ENCODE results near the gene SLCO3A1.

Gene SLCO3A1

GRCh38 chr15:91973481-91973880, 120.0 kb downstream of the SLCO3A1 start:
- no peak for DNase-seq

GRCh38 chr15:91974321-91974720, 120.8 kb downstream of the SLCO3A1 start:
- DNase-seq, result no peak

GRCh38 chr15:91975241-91975978, 121.9 kb downstream of the SLCO3A1 start:
- no peak for DNase-seq

- no peak for DNase-seq
Observed at GRCh38 chr15:91976966-91977365, 123.5 kb downstream of the SLCO3A1 start.

GRCh38 chr15:91980502-91981267, 127.2 kb downstream of the SLCO3A1 start:
- no peak for DNase-seq

- DNase-seq, result no peak
Observed at GRCh38 chr15:91981821-91982800, 128.6 kb downstream of the SLCO3A1 start.

- DNase-seq, result no peak
Observed at GRCh38 chr15:91983729-91984340, 130.3 kb downstream of the SLCO3A1 start.

- no peak for DNase-seq
Observed at GRCh38 chr15:91985297-91985696, 131.8 kb downstream of the SLCO3A1 start.

- DNase-seq, result no peak
Observed at GRCh38 chr15:91988071-91988470, 134.6 kb downstream of the SLCO3A1 start.

GRCh38 chr15:91988655-91989054, 135.1 kb downstream of the SLCO3A1 start:
- DNase-seq, result no peak

- no peak for DNase-seq
Observed at GRCh38 chr15:91989821-91990220, 136.3 kb downstream of the SLCO3A1 start.

GRCh38 chr15:91992945-91993344, 139.4 kb downstream of the SLCO3A1 start:
- no peak for DNase-seq

- no peak for DNase-seq
Observed at GRCh38 chr15:91995146-91995545, 141.6 kb downstream of the SLCO3A1 start.

GRCh38 chr15:91997163-91997562, 143.7 kb downstream of the SLCO3A1 start:
- no peak for DNase-seq

- no peak for DNase-seq
Observed at GRCh38 chr15:92000709-92001108, 147.2 kb downstream of the SLCO3A1 start.

GRCh38 chr15:92001307-92001706, 147.8 kb downstream of the SLCO3A1 start:
- no peak for DNase-seq

GRCh38 chr15:92002666-92003065, 149.2 kb downstream of the SLCO3A1 start:
- DNase-seq, result no peak

- no peak for DNase-seq
Observed at GRCh38 chr15:92003515-92004067, 150.1 kb downstream of the SLCO3A1 start.

GRCh38 chr15:92005154-92005553, 151.6 kb downstream of the SLCO3A1 start:
- no peak for DNase-seq

- no peak for DNase-seq
Observed at GRCh38 chr15:92006186-92007028, 152.9 kb downstream of the SLCO3A1 start.

- no peak for DNase-seq
Observed at GRCh38 chr15:92009162-92009561, 155.7 kb downstream of the SLCO3A1 start.

Data from midbrain (tissue), 1 donor.